DMS 273 (cell line): ENCODE measurements around the gene SNX5.

Source experiments
- DNase-seq: peaks from one replicate; lab custom pipeline; 2025; ENCODE audit not compliant: unreplicated experiment; lab: John Stamatoyannopoulos, UW

SNX5 gene

GRCh38 chr20:17993546-17993945, 25.0 kb upstream of the SNX5 start:
- DNase-seq = no peak

GRCh38 chr20:17992847-17993513, 24.4 kb upstream of the SNX5 start:
- DNase-seq = no peak

GRCh38 chr20:17992224-17992637, 23.6 kb upstream of the SNX5 start:
- DNase-seq = no peak

GRCh38 chr20:17990278-17990972, 21.8 kb upstream of the SNX5 start:
- DNase-seq = no peak

- no peak for DNase-seq
These were observed 19.4 kb upstream of the SNX5 start for GRCh38 chr20:17987988-17988387.

GRCh38 chr20:17985388-17986018, 16.9 kb upstream of the SNX5 start:
- no peak for DNase-seq

GRCh38 chr20:17976305-17976704, 7.7 kb upstream of the SNX5 start:
- no peak for DNase-seq

- peak; percentile 37 for DNase-seq
These were observed 3.5 kb upstream of the SNX5 start for GRCh38 chr20:17972121-17972520.

- peak; percentile 45 for DNase-seq
These were observed 2.9 kb upstream of the SNX5 start for GRCh38 chr20:17971300-17972013.

- peak; percentile 39 for DNase-seq
These were observed 1.4 kb upstream of the SNX5 start for GRCh38 chr20:17969884-17970409.

GRCh38 chr20:17969278-17969883, 787 bp upstream of the SNX5 start:
- peak; percentile 65 for DNase-seq

- DNase-seq = peak; percentile 54
These were observed 851 bp downstream of the SNX5 start for GRCh38 chr20:17967521-17968365.

GRCh38 chr20:17966432-17967310, 1.9 kb downstream of the SNX5 start:
- DNase-seq = peak; percentile 54

- peak; percentile 36 for DNase-seq
These were observed 3.4 kb downstream of the SNX5 start for GRCh38 chr20:17965042-17965697.

GRCh38 chr20:17964632-17965031, 4.0 kb downstream of the SNX5 start:
- DNase-seq = no peak

- peak; percentile 49 for DNase-seq
These were observed 4.5 kb downstream of the SNX5 start for GRCh38 chr20:17964073-17964472.

GRCh38 chr20:17963114-17963897, 5.3 kb downstream of the SNX5 start:
- peak; percentile 40 for DNase-seq

GRCh38 chr20:17961587-17961940, 7.0 kb downstream of the SNX5 start:
- DNase-seq = no peak
